ENCODE results near the gene MLPH.

- TF ChIP-seq GATA2 (IDR thresholded peaks at IDR 0.05; ENCODE audit: low read depth, low read length) (no peak), GATA3 (IDR thresholded peaks at IDR 0.05; ENCODE audit: low read depth, low read length) (no peak)
These were observed 103.5 kb downstream of the MLPH start, which contains the start of gene RAB17 for GRCh38 chr2:237590272-237591140.
